Lower leg skin (tissue), 3 donors: Measurements from ENCODE around the gene GDF9.

Experiments used
- CTCF ChIP-seq, 3 donors: fragments of 450-650 bp; IDR thresholded peaks; one replicate each; pipeline ENCODE4 v1.5.1; 2016; ENCODE audit warnings: antibody characterized with exemption in 3 of 3, mild to moderate bottlenecking in 3 of 3, moderate library complexity in 2 of 3
- POLR2A ChIP-seq, 2 donors: fragments of 450-650 bp; IDR thresholded peaks; one replicate each; pipeline ENCODE4 v1.6.1; 2016 to 2017; ENCODE audit warnings: antibody characterized with exemption in 2 of 2, mild to moderate bottlenecking in 1 of 2, moderate library complexity in 1 of 2

GRCh38 chr5:132831095-132831860 lies 35.0 kb downstream of the GDF9 start:
- no peak for TF ChIP-seq POLR2A (IDR thresholded peaks at IDR 0.05)
- no peak for TF ChIP-seq CTCF (IDR thresholded peaks at IDR 0.05)
